HCT116 (cell line): ENCODE measurements around the gene TMTC1. TPM values are rescaled to one million over a fixed set of nuclear protein-coding genes. Genes with fewer than 3 reads are reported as not detected.

Source experiments
- ATAC-seq: fragments of 200-7000 bp; cut with Tn5 transposase; 2 replicates; pipeline ENCODE4 v1.9.1; 2020; ENCODE audit warnings: mild to moderate bottlenecking, moderate library complexity
- BruUV-seq: library from RNA; stranded (reverse); fragments of 400-500 nt; replicated peaks from 2 replicates; lab custom pipeline; 2021; lab: Mats Ljungman, UMichigan
- CTCF ChIA-PET: fragments of 300-600 bp; sonication (Branson Sonifier 250); formaldehyde crosslinking; loops from one replicate; lab custom pipeline; 2021; ENCODE audit warnings: antibody characterized with exemption; lab: Charles Lee
- POLR2A ChIA-PET: fragments of 300-600, 350-600 bp; sonication (Branson Sonifier 250); formaldehyde crosslinking; loops from one replicate; lab custom pipeline; 2021; ENCODE audit warnings: antibody characterized with exemption; lab: Charles Lee
- RAD21 ChIA-PET, 2 experiments: fragments of 300-600 bp; sonication (Branson Sonifier 250); formaldehyde crosslinking; loops; one replicate each; lab custom pipeline; 2023; ENCODE audit warnings: low total read pairs in 2 of 2; ENCODE audit not compliant: uncharacterized antibody in 2 of 2, unreplicated experiment in 2 of 2, low non-redundant PET in 1 of 2; lab: Charles Lee
- DNase-seq: peaks from one replicate; pipeline ENCODE4 v3.0.0-alpha.2; 2010; ENCODE audit warnings: low read depth, low spot score
- H2AFZ ChIP-seq: fragments of 200-600 bp; shearing (Covaris generic), sonication (generic); 2 replicates; pipeline ENCODE4 v1.6.1; 2017; ENCODE audit warnings: low read depth, mixed run types, mixed read lengths, antibody characterized with exemption, low read length; ENCODE audit not compliant: poor library complexity, severe bottlenecking
- H3K27ac ChIP-seq: 2 replicates; pipeline ENCODE4 v1.5.1; 2012; ENCODE audit warnings: low read depth, low read length
- H3K27me3 ChIP-seq: fragments of 200-600 bp; sonication (generic); 2 replicates; pipeline ENCODE4 v1.6.1; 2016; ENCODE audit warnings: mixed run types, low read length, mixed read lengths; ENCODE audit not compliant: insufficient read depth
- H3K36me3 ChIP-seq, 2 experiments: fragments of 200-500 bp in 1 of 2; fragments of 200-600 bp in 1 of 2; sonication (Bioruptor generic) in 1 of 2; sonication (generic) in 1 of 2; 2 replicates each; pipeline versions ENCODE4 v1.5.1 to v1.6.1; 2014 to 2016; ENCODE audit warnings: low read length in 2 of 2, inconsistent platforms in 1 of 2, mixed read lengths in 1 of 2, mixed run types in 1 of 2; ENCODE audit not compliant: insufficient read depth in 2 of 2, control insufficient read depth in 1 of 2
- H3K4me1 ChIP-seq, 2 experiments: fragments of 200-600 bp in 1 of 2; sonication (generic) in 1 of 2; 2 replicates each; pipeline versions ENCODE4 v1.5.1 to v1.6.1; 2012 to 2017; ENCODE audit warnings: low read length in 2 of 2, inconsistent platforms in 1 of 2, mild to moderate bottlenecking in 1 of 2, mixed read lengths in 1 of 2, mixed run types in 1 of 2, moderate library complexity in 1 of 2; ENCODE audit not compliant: insufficient read depth in 2 of 2, control insufficient read depth in 1 of 2
- H3K4me2 ChIP-seq: fragments of 200-600 bp; sonication (generic); 2 replicates; pipeline ENCODE4 v1.6.1; 2017; ENCODE audit warnings: mixed run types, low read length, mixed read lengths
- H3K4me3 ChIP-seq, 2 experiments: fragments of 200-600 bp in 1 of 2; sonication (generic) in 1 of 2; replicated peaks in 1 of 2; 2 replicates each; pipeline ENCODE4 v1.5.1; 2011 to 2016; ENCODE audit warnings: low read length in 2 of 2, control low read depth in 1 of 2, low read depth in 1 of 2, mild to moderate bottlenecking in 1 of 2, mixed read lengths in 1 of 2, mixed run types in 1 of 2
- H3K79me2 ChIP-seq: fragments of 200-600 bp; sonication (generic); 2 replicates; pipeline ENCODE4 v1.6.1; 2017; ENCODE audit warnings: mild to moderate bottlenecking, mixed run types, low read length, moderate library complexity, mixed read lengths; ENCODE audit not compliant: insufficient read depth
- H3K9ac ChIP-seq: fragments of 200-600 bp; sonication (generic); 2 replicates; pipeline ENCODE4 v1.6.1; 2016; ENCODE audit warnings: low read length, mixed read lengths
- H3K9me2 ChIP-seq: fragments of 200-600 bp; sonication (generic), shearing (Covaris generic); 2 replicates; pipeline ENCODE4 v1.6.1; 2017; ENCODE audit warnings: mixed run types, mild to moderate bottlenecking, moderate library complexity; ENCODE audit not compliant: insufficient read depth
- H3K9me3 ChIP-seq, 2 experiments: fragments of 200-500 bp in 1 of 2; fragments of 200-600 bp in 1 of 2; sonication (Bioruptor generic) in 1 of 2; sonication (generic) in 1 of 2; 2 replicates each; pipeline ENCODE4 v1.6.1; 2014 to 2017; ENCODE audit warnings: low read length in 2 of 2, mixed read lengths in 2 of 2, inconsistent platforms in 1 of 2, low read depth in 1 of 2, mild to moderate bottlenecking in 1 of 2, mixed run types in 1 of 2, moderate library complexity in 1 of 2; ENCODE audit not compliant: control insufficient read depth in 1 of 2, insufficient read depth in 1 of 2
- H4K20me1 ChIP-seq: fragments of 200-600 bp; sonication (generic), shearing (Covaris generic); 2 replicates; pipeline ENCODE4 v1.6.1; 2017; ENCODE audit warnings: mixed run types, mild to moderate bottlenecking, moderate library complexity; ENCODE audit not compliant: insufficient read depth
- CTCF ChIP-seq, 3 experiments: fragments of 200-600 bp in 1 of 3; sonication (generic) in 1 of 3; IDR thresholded peaks in 2 of 3; conservative IDR thresholded peaks in 1 of 3; 2 replicates each; pipeline ENCODE4 v1.5.1; 2012 to 2017; ENCODE audit warnings: low read depth in 2 of 3, low read length in 2 of 3, antibody characterized with exemption in 1 of 3, borderline replicate concordance in 1 of 3, control low read depth in 1 of 3, mild to moderate bottlenecking in 1 of 3, mixed read lengths in 1 of 3, mixed run types in 1 of 3, moderate library complexity in 1 of 3; ENCODE audit not compliant: insufficient read depth in 1 of 3
- ELF1 ChIP-seq: IDR thresholded peaks from 2 replicates; pipeline ENCODE4 v1.6.1; 2012; ENCODE audit warnings: low read depth, borderline replicate concordance
- MAX ChIP-seq: IDR thresholded peaks from 2 replicates; pipeline ENCODE4 v1.6.1; 2012
- POLR2AphosphoS5 ChIP-seq: IDR thresholded peaks from 2 replicates; pipeline ENCODE4 v1.6.1; 2011; ENCODE audit warnings: mild to moderate bottlenecking, low read depth, low read length, moderate library complexity
- RAD21 ChIP-seq: IDR thresholded peaks from 2 replicates; pipeline ENCODE4 v1.6.1; 2012; ENCODE audit warnings: low read depth, mild to moderate bottlenecking
- SP1 ChIP-seq: IDR thresholded peaks from 2 replicates; pipeline ENCODE4 v1.6.1; 2012; ENCODE audit warnings: low read depth
- SRF ChIP-seq: IDR thresholded peaks from 2 replicates; pipeline ENCODE4 v1.6.1; 2012; ENCODE audit warnings: low read depth
- ZBTB33 ChIP-seq: IDR thresholded peaks from 2 replicates; pipeline ENCODE4 v1.6.1; 2011; ENCODE audit warnings: mild to moderate bottlenecking, low read length, moderate library complexity; ENCODE audit not compliant: insufficient replicate concordance; ENCODE audit errors: extremely low read depth
- ZFX ChIP-seq: fragments of 450-650 bp; IDR thresholded peaks from 2 replicates; pipeline ENCODE4 v1.6.1; 2017
- ZNF274 ChIP-seq: fragments of 200-500 bp; sonication (Bioruptor generic); IDR thresholded peaks from 2 replicates; pipeline ENCODE4 v1.6.1; 2014; ENCODE audit warnings: mild to moderate bottlenecking, low read depth, low read length, inconsistent platforms
- intact Hi-C: fragments of 100-400 bp; cut with micrococcal nuclease; formaldehyde crosslinking; loops from 2 replicates; pipeline ENCODE4 v1.10.0; 2022
- total RNA-seq: library from RNA; stranded (reverse); gene quantifications from one replicate; pipeline ENCODE4 v1.2.1, GENCODE V29; 2021; ENCODE audit not compliant: unreplicated experiment

TMTC1 gene
- total RNA-seq, 1 experiment from 2014 or later, result 2.0 TPM

- no peak for TF ChIP-seq ZBTB33
- no peak for TF ChIP-seq MAX
- no peak for TF ChIP-seq ELF1
- no peak for TF ChIP-seq ZNF274
- TF ChIP-seq, all 23 proteins: peak for 0
Observed at GRCh38 chr12:29773076-29773475, 10.7 kb downstream of the TMTC1 start (continued).

- Histone ChIP-seq H3K36me3 (no peaks in the 10 kb centered on the region), H3K9me3 (peaks cover 6 to 9% of the 10 kb centered on the region in 2 experiments; a peak in 2 of 4 replicates), H3K79me2 (no peaks in the 10 kb centered on the region), H3K4me1 (no peaks in the 10 kb centered on the region), H3K4me2 (no peak overlapping the region), H3K9me2 (no peaks in the 10 kb centered on the region), H3K27ac (no peak overlapping the region), H3K9ac (no peak overlapping the region), H3K4me3 (no peak overlapping the region), H4K20me1 (no peaks in the 10 kb centered on the region), H3K27me3 (no peaks in the 10 kb centered on the region), H2AFZ (no peak overlapping the region)
- DNase-seq (no peak), ATAC-seq (no peak)
- ChIA-PET CTCF (no interaction called here), RAD21 (no interaction called here), POLR2A (no interaction called here)
- TF ChIP-seq RAD21 (no peak), CTCF (IDR thresholded peaks at IDR 0.05 in 2 of 3, conservative IDR thresholded peaks at IDR 0.05 in 1 of 3; ENCODE audit: borderline replicate concordance in 1 of 3, insufficient read depth in 1 of 3, low read depth in 2 of 3, low read length in 2 of 3) (no peak), ELF1 (no peak), SP1 (no peak), ZFX (no peak), POLR2AphosphoS5 (no peak), ZBTB33 (no peak), SRF (no peak)
- no TSS peak for BruUV-seq
- intact Hi-C loops, result no loop called here
Observed at GRCh38 chr12:29771786-29772185, 12.0 kb downstream of the TMTC1 start.
